Heart left ventricle (tissue), 13 donors: ENCODE results near the gene FOXP2.

Experiments used
- CTCF ChIP-seq, 12 donors: fragments of 200-600 bp; sonication (generic) in 4 of 12; IDR thresholded peaks; one replicate each; pipeline versions ENCODE4 v1.5.0 to v1.8.0; 2018 to 2022; ENCODE audit warnings: antibody characterized with exemption in 12 of 12, mild to moderate bottlenecking in 5 of 12
- POLR2A ChIP-seq, 2 donors: fragments of 450-650 bp; IDR thresholded peaks; one replicate each; pipeline ENCODE4 v1.6.1; 2017; ENCODE audit warnings: antibody characterized with exemption in 2 of 2, mild to moderate bottlenecking in 2 of 2, moderate library complexity in 2 of 2
- donor health status: ischemic (EF 13 %, LVEDD 7.1; RV severe dilation, severe dysfunction).
- donor health status: DM: no; HTN: yes; CAD: no.
- donor health status: DM: no; HTN: no; CAD: no.
- donor health status: ischemic (EF 25% LVEDD 6.9; RV normal size, moderate dysfunction).
- donor health status: ischemic (EF 25% LVEDD 5.7; RV mildly dilated, moderate dysfunction).
- donor health status: ischemic (EF 35%, LVEDD 5.7; RV mildly dilated, moderate dysfunction).
- donor health status: nonischemic (EF 11% LVEDD 7.7; RV severe dilation, severe dysfunction).
- donor health status: DM: yes; HTN: yes; CAD: no.
- donor health status: PGD.
- donor health status: ischemic (EF 29% LVEDD 5.4; RV normal size, mild dysfunction).
- donor health status: nonischemic (EF 23%, LVEDD 6.1; RV moderate dilation, normal function).

- no peak for TF ChIP-seq POLR2A (IDR thresholded peaks at IDR 0.05)
- TF ChIP-seq CTCF (IDR thresholded peaks at IDR 0.05): no peak
Measured at GRCh38 chr7:114656466-114656865, 241.9 kb downstream of the FOXP2 start.
